HG02884 (cell line): ENCODE measurements around the gene PITPNM1.

Experiments used
- ATAC-seq: cut with Tn5 transposase; IDR thresholded peaks from one replicate; pipeline ENCODE4 v1.9.1; 2021; ENCODE audit warnings: mild to moderate bottlenecking, moderate library complexity; ENCODE audit not compliant: unreplicated experiment

The PITPNM1 gene

DNA sequence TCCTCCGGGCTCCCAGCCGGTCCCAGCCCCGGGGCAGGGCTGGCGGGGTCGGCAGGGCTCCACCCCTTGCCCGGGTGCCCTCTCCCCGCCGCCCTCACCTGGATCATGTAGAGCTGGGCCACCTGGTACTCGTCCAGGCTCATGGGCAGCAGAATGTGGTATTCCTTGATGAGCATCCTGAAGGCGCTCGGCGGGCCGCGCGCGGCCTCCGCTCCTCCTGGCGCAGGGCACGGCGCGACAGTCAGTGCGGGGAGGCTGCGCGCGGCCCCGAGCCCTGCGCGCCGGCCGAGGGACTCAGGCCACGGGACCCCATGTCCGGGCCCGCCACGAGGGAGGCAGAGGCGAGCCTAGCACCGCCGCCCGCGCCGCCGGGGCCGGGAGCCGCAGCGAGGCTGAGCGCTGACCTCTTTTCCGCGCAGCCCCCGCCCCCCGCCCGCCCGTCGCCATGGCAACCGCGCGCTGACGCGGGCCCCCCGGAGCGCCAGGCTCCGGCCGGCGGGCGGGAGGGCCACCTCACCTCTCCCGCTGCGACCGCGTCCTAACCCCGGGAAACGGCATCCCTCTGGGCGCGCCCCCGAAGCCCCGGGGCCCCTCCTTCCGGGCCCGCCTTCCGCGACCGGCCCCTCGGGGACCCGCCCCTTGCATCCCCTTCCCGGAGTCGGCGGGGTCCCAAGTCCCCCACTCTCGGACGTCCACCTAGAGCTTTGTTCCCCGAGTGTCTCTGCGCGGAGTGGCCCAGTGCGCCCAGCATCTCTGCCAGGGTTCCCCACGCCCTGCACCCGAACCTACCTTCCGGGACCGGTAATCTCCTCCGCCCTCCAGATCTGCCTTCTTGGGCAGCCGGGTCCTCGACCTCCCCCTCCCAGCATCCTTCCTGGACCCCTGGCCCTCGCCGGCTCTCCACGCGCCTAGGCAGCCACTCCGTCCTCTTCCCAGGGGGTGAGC lies 886 bp downstream of the PITPNM1 start:
- ATAC-seq = no peak

DNA sequence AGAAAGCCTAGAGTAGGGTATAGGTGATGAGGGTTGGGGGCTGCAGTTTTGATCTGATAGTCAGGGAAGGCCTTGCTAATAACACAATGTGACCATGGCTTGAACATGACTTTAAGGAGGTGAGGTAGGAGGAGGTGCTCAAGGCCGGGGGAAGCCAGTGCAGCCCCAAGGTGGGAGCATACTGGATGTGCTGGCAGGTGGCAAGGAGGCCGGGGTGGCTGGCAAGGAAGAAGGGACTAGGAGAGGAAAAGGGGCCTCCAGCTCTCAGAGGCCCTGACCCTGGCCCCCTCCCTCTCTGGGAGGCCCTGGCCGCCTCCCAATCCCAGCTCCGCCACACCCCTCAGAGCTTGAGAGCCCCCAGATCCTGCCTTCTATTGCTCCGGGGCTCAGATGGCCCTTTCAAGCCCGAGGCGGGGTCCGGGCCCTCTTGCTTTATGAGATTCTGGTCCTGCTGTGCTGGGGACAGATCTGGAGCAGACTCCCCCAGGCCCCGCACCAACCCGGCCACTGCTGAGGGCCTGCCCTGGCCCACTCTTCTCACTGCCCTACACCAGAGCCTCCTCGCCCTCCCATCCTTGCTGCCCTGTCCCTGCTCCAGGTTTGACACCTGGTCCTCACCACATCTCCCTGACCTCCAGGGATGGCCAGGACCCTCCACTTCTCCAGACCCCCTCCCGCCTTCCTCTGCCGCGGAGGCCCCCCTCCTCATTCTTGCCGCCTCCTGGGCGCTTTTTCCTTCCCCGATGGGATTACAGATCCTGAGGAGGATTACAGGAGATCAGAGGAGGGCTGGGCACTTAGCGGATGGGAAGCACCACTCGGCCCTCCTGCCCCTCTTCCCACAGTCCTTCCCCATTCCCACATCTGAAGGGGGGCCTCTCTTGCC lies 1.8 kb downstream of the PITPNM1 start:
- ATAC-seq = no peak

DNA sequence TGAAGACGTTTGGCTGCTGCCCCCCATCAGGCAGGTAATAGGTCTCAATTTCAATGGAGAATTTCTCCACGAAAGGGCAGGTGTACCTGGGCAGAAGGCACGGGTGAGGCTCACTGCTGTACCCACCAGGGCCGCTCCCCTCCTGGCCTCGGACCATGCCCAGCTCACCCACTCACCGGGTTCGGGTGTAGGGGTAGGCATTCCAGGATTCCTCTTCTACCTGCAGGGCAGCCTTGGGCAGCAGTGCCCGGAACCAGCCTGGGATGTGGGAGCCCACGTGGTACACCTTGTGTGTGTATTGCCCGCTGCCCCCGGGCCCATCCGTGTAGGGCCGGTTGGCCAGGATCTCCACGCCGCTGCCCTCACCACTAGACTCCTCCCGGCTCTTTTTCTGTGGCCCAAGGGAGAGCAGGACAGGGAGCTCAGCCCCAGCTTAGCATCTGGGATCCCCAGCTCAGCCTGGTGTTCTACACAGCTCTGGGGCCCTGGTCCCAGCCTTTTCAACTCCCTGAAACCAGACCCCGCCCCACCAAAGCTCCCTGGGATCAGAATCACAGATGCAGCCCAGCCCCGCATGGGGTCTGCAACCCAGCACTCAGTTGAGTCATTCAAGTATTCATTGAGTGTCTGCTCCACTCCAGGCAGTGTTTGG lies 2.7 kb downstream of the PITPNM1 start:
- no peak for ATAC-seq

DNA sequence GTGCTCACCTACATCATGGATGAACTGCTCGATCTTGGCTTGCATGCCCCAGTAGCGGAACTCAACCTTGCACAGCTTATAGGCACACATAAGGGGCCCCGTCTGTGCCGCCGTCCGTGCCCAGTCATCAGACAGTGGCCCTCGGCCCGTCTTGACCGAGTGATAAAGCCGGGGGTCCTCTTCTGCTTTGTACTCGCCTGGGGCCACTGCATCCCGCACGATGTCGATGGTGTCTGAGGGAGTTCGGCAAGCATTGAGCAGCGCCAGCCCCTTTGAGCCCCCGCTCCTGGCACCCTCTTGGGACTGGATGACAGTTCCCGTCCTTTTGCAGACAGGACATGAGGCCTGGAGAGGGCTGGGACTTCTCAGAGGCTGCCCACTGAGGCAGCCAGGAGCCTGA lies 3.3 kb downstream of the PITPNM1 start:
- no peak for ATAC-seq

DNA sequence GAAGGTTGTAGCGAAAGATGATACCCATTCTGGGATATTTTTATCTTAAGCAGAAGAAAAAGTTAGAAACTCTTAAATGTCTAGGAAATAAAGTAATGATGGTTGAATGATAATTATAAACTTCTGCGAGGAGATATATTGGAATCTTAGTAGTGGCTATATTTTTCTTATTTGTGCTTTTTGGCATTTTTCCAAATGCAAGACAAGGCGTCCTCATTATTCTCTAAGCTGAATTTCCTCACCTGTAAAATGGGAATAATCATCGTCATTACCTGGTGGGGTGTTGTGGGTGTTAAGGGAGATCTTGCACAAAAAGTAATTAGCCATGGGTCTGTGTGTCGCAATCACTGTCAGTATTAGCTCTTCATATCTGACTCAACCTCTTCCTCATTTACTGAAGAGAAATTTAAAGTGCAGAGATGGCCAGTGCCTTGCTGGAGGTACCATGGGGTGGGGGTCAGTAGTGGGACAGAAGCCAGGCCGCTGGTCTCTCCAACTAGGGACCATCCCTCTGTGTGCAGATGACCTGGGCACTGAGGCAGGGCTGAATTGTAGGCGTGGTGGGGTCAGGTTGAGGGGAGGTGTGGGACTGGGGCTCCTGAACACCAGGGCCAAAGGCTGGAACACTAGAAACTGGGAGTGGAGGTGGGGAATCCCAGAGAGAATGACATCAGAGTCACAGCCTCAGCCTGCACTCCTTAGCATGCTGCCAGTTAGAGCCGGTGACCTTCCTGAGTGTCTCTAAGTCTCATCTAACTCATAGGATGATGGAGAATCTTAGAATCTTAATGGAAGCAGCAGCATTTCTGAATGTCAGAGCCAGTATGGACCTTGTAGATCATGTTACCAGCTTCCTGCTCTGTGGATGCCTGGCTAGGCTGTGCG lies 4.1 kb downstream of the PITPNM1 start:
- no peak for ATAC-seq

DNA sequence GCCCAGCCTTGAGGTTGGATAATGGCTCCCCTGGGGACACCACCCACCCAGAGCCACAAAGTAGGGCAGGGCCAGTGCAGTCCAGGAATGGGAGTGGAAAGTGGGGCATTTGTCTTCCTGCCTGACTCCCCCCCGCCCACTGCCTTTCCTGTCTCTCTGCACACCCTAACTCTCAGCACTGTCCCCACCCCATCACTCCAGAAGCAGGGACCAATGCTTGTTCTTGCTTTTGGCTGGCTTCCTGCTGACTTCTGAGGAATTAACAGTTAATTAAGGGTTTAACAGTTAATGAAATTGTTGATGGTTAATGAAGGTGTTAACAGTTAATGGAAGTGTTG lies 4.7 kb downstream of the PITPNM1 start:
- no peak for ATAC-seq

DNA sequence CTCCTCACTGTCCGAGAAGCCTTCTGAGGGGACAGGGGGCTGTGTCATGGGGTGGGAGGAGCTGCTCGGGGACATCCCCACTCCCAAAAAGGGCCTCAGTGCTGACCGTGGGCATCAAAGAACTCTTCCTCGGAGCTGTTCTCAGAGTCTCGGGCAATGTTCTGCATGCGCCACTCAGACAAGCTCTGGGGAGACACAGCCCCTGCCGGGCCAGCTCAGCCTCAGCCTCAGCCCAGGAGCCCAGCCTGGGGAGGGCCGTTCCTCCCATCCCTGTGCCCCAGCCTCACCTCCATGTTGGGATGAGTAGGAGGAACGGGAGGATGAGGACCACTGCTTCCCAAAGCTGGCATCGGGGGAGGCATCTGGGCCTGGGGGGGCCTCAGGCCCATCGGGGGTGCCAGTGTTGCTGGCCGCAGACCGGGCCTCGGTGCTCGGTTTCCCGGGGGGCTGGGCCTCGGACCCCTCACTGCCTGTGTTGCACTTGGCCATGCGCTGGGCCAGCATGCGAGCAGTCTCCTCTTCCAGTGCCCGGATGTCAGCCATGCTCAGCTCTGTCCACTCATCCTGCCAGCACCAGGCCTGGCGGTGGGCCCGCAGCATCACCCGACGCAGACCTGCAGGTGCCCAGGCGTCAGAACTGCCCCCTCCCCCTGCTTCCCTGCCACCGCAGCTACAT lies 5.2 kb downstream of the PITPNM1 start:
- no peak for ATAC-seq

DNA sequence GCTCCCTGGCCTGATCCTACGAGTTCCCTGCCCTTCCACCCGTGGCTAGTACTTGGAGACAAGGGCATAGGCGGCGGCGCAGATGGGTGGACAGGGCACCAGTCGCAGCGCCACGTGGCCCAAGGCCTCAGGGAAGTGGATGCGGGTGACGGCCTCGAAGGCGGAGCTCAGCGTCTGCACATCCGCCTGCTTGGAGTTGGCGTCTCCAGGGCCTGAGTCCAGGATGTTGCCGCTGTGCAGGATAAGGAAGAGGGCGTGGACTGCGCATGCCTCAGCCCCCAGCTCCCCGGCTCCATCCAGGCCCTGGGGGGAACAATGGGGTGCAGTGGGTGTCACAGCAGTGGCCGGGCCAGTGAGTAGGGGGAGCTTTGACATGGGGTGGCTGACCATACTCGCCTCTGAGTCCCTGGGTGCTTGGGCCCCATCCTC lies 6.6 kb downstream of the PITPNM1 start:
- ATAC-seq = no peak

DNA sequence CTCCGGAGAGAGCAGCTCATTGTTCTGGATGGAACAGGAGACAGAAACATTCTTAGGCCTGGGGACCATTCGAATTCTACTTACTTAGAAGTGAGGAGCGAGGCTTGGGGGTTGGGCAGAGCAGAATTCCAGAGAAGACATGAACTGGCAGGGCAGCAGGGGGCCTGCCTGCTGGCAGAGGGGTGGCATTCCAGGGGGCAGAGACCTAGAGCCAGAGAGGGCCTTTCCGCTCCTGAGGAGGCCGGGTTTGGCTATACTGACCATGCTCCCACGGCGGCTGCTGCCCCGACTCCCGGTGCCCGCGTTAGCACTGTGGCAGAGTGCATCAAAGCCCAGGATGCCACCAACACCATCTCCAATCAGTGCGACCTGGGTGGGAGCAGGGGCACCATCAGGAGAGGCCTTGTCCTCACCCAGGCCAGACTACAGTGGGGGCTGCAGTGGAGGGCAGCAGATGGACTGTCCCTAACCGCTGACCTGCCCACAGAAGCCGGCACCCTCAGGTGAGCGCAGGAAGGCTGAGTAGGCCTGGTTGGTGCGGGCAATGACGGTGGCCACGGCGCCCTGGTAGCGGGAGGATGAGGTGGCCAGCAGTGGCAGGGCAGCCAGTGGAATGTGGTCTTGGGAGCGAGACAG lies 7.4 kb downstream of the PITPNM1 start:
- no peak for ATAC-seq

DNA sequence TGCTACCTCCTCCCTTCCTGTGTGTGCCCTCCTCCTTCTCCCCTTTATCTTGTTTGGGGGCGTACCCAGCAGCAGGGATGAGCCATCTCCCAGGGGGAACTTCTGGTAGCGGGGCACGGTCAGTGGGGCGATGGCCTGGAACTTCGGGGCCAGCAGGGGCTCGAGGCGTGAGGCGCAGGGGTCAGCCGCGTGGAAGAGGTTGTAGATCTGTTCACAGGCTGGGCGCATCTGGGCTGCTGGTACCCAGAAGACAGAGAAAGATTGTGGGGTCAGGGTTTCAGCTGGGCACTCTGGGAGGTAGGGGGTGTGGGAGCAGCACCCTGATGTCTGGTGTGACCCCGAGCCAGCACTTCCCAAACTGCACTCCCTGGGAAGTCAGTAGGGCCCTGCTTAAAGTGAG lies 9.1 kb downstream of the PITPNM1 start:
- no peak for ATAC-seq

DNA sequence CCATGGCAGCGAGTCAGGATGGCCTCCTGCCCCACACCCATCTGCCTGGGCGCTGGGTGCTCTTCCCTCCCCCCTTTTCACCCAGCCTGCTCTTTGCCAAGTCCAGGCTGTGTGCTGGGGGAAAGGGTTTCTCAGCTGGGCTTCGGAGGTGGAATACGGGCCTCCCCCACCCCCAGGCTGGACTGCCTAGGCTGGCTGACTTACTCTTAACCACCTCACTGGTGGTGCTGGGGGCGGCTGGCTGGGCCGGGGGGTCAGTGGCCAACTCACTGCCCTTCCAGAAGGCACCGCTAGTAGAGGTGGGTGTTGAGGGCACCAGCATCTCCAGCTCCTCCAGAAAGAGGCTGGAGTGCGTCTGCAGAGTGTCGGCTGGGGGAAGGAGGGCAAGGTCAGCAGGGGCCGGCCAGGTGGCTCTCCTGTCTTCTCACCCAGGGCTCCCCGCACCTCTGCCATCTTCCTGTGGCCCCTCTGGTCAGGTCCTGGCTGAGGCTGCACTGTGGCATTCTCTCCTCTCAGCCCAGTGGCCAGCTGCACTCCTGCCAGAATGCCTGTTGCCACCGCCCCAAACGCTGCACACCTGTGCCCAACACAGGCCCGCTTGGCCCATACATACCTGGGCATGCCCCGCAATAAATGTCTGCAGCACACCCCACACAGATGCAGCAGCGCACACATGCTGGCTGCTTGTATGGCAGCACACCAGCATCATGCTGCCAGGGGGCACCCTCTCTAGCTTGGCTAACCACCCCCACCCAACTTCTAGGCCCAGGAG lies 9.7 kb downstream of the PITPNM1 start:
- ATAC-seq = no peak

DNA sequence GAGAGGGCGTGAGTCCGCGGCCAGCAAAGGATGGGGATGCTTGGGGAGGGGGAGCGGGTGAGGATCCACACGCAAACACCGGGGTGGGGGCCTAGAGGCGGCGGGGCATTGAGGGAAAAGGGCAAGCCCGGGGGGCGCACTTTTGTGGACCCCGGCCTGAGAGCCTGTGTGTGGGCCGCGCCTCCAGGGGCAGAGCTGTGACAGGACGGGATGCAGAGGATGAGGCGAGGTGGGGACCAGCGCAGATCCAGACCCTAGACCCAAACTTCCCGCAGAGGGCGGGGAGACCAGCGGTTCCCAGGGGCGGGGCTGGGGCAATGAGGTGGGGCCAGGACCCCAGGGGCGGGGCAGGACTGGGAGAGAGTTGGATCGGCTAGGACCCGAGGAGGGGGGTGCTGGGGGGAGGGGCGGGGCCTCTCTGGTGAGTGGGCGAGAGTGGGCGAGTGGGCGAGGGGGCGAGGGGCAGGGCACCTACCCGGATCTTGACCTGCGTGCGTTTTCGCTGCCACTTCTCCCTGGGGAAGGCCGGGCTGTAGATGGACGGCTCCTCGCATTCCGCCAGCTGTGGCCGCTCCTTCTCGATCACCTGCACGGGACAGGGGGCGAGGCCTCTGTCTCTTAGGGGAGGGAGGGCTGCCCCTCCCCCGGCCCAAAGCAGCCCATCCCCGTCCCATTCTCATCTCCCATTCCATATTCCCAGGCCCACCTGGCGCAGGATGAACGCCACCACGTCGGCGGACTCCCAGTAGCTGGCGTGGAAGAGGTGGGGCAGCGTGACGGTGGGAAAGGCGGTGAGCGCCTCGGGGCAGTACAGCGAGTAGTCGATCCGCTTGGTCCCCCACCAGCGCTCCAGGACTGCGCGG lies 10.6 kb downstream of the PITPNM1 start:
- ATAC-seq = no peak

DNA sequence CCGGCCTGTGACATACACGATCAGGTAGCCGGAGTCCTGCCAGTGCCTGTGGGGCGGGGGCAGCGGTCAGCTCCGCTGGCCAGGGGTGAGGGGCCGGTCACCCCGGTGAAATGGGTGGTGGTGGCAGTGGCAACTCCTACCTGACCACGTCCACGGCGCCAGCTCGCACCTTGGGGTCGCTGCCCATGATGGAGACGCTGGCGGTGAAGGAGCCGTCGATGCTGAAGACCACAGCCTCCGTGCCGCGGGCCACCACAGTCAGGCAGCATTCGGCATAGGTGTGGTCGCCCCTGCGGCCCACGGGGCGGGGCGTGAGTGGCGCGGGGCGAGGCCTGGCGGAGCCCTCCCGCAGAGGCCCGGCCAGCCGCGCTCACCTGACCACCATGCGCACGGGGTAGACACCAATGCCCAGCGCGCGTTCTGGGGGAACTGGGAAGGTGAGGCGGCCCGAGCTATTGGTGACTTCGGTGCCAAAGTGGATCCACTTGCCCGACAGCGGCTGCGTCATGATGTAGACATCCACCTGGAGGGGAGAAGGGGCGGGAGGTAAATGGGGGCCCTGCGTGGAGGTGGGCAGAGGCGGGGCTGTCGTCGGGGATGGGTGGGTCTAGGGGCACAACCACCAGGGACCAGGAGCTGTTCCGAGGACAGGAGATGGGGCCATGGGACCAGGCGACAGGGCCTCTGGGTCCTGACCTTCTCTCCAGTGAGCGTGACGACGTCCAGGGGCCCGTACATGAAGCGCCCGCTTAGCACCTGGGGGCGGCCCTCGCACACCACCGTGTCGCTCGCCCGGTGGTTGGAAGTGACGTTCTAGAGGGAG lies 11.4 kb downstream of the PITPNM1 start:
- ATAC-seq = no peak

DNA sequence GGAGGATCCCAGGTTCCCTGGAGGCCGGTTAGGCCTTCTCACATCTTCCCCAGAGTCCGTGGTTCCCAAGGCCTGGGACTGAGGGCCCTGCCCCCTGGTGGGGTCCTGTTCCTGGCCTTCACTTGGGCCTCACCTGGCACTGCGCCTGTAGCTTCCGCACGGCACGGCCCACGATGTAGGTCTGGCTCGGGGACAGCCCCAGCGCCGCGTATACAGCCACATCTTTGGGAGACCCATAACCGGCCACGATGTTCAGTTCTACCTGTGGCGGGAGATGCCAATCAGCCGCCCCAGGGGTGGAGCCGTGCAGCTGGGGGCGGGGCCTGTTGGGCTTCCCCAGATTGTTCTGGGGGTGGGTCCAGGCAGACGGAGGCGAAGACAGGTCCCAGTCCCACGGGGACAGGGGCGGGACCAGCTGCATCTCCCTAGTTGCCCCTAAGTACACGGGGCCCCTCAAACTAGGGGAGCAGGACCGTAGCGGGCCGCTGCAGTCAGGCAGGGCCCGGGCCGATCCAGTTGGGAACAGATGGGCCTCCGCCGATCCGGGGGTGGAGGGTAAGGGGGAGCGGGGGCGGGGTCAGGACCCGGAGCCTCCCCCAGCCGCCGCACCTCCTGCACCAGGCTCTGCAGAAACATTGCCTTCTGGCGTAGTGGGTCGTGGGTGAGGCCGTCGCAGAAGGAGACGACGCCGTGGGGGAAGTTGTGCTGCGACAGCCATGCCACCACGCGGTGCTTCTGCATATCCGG lies 12.2 kb downstream of the PITPNM1 start:
- no peak for ATAC-seq

DNA sequence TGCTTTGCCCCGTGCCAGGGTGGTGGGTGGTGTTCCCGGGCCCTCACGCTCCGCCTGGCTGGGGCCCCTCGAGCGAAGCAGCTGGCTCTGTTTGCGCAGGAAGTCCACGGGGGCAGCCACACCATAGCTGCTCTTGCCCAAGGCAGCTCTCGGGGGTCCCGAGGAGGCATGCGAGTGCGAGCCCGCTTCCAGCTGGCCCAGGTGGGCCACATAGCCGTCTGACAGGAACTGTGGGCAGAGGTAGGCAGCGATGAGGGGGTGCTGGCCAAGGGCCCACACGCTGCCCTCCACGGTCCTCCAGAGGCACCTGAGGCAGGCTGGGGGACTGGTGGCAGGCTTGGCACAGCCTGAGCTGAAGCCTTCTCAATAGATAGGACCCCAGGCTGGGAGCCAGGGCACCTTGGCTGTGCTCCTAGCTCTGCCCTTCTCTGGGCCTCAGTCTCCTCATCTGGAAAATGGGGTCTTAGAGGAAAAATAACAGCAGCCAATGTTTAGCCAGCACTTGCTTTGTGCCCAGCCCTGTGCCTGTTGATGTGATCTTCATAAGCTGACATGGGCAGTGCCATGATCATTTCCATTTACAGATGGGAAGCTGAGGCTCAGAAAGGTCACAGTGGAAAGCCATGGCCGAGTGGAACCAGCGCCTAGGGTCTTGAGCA lies 13.0 kb downstream of the PITPNM1 start:
- ATAC-seq = no peak
